GM23338 (cell line): ENCODE results near the gene JAZF1.

Experiments
- CREB1 ChIP-seq: fragments of 250-450 bp; sonication (Bioruptor Pico); IDR thresholded peaks from 2 replicates; pipeline ENCODE4 v1.5.0; 2020; ENCODE audit warnings: low read depth, mild to moderate bottlenecking, moderate library complexity
- EZH2 ChIP-seq: fragments of 200-600 bp; sonication (generic); IDR thresholded peaks from one replicate; pipeline ENCODE4 v1.8.0; 2017; ENCODE audit warnings: antibody characterized with exemption, mild to moderate bottlenecking, low read depth; ENCODE audit not compliant: unreplicated experiment
- EZH2phosphoT487 ChIP-seq: fragments of 200-600 bp; sonication (generic); IDR thresholded peaks from one replicate; pipeline ENCODE4 v1.8.1; 2018; ENCODE audit warnings: antibody characterized with exemption; ENCODE audit not compliant: unreplicated experiment
- JUNB ChIP-seq: IDR thresholded peaks from one replicate; pipeline ENCODE4 v1.6.1; 2016; ENCODE audit warnings: antibody characterized with exemption; ENCODE audit not compliant: unreplicated experiment
- NANOG ChIP-seq: IDR thresholded peaks from 2 replicates; pipeline ENCODE4 v1.6.1; 2016; ENCODE audit warnings: antibody characterized with exemption, borderline replicate concordance
- POLR2AphosphoS5 ChIP-seq: IDR thresholded peaks from 2 replicates; pipeline ENCODE4 v1.6.1; 2016; ENCODE audit warnings: antibody characterized with exemption, low read depth
- REST ChIP-seq: IDR thresholded peaks from one replicate; pipeline ENCODE4 v1.6.1; 2018; ENCODE audit warnings: antibody characterized with exemption; ENCODE audit not compliant: unreplicated experiment
- ZNF114 ChIP-seq: fragments of 250-450 bp; sonication (Bioruptor Pico); IDR thresholded peaks from 2 replicates; pipeline ENCODE4 v1.5.0; 2020; ENCODE audit warnings: mild to moderate bottlenecking, moderate library complexity
- ZNF331 ChIP-seq: fragments of 250-450 bp; sonication (Bioruptor Pico); IDR thresholded peaks from 2 replicates; pipeline ENCODE4 v1.5.0; 2020; ENCODE audit warnings: low read depth, mild to moderate bottlenecking, moderate library complexity
- TF ChIP-seq, protein P1 (sequence below), 2 experiments: fragments of 200-600 bp in 1 of 2; sonication (generic) in 1 of 2; conservative IDR thresholded peaks; 2 replicates each; pipeline versions ENCODE4 v1.5.1 to v1.6.1; 2016 to 2017; ENCODE audit warnings: antibody characterized with exemption in 2 of 2, low read depth in 2 of 2, mild to moderate bottlenecking in 2 of 2, moderate library complexity in 1 of 2

DNA sequence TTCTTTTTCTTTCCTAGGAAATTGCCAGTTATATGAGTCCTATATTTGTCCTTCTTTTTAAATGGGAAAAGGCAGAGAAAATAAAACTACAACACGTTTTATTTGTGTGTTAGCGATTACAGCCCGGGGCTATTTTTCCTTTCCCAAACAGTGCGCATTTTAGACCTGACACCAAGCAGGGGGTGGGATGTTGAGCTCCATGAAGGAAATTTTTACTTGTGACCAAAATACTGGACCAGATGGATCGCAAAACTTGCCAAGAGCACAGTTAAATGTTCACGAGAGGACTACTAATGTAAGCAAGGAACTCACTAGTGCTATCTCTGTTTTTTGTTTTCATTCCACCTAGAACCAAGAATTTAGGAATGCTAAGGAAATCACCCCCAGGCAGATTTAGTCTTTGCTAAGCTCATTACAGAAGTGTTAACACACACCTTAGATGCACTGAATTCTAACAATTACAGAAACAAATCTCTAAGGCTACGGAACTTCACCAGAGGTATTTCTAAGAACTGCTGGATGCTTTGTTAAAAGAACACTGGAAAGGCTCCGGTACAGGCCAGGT, 114.8 kb downstream of the JAZF1 start:
- TF ChIP-seq CREB1 (CRISPR knock-in tag) (no peak), POLR2AphosphoS5 (no peak), REST (no peak), EZH2 (no peak), ZNF114 (CRISPR knock-in tag) (no peak), JUNB (no peak), EZH2phosphoT487 (no peak), NANOG (no peak), ZNF331 (CRISPR knock-in tag) (no peak)
- TF ChIP-seq, protein P1, sequence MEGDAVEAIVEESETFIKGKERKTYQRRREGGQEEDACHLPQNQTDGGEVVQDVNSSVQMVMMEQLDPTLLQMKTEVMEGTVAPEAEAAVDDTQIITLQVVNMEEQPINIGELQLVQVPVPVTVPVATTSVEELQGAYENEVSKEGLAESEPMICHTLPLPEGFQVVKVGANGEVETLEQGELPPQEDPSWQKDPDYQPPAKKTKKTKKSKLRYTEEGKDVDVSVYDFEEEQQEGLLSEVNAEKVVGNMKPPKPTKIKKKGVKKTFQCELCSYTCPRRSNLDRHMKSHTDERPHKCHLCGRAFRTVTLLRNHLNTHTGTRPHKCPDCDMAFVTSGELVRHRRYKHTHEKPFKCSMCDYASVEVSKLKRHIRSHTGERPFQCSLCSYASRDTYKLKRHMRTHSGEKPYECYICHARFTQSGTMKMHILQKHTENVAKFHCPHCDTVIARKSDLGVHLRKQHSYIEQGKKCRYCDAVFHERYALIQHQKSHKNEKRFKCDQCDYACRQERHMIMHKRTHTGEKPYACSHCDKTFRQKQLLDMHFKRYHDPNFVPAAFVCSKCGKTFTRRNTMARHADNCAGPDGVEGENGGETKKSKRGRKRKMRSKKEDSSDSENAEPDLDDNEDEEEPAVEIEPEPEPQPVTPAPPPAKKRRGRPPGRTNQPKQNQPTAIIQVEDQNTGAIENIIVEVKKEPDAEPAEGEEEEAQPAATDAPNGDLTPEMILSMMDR (conservative IDR thresholded peaks at IDR 0.05; ENCODE audit: low read depth in 2 of 2) = no peak
